Erythroblast (primary cell): ENCODE data around the gene EXT2.

Experiments
- GATA1 ChIP-seq: IDR thresholded peaks from 2 replicates; pipeline ENCODE4 v1.6.1; 2011; ENCODE audit warnings: low read depth, mild to moderate bottlenecking, control low read depth, low read length, moderate library complexity
- POLR2A ChIP-seq: IDR thresholded peaks from 2 replicates; pipeline ENCODE4 v1.6.1; 2011; ENCODE audit warnings: mild to moderate bottlenecking, low read length

DNA sequence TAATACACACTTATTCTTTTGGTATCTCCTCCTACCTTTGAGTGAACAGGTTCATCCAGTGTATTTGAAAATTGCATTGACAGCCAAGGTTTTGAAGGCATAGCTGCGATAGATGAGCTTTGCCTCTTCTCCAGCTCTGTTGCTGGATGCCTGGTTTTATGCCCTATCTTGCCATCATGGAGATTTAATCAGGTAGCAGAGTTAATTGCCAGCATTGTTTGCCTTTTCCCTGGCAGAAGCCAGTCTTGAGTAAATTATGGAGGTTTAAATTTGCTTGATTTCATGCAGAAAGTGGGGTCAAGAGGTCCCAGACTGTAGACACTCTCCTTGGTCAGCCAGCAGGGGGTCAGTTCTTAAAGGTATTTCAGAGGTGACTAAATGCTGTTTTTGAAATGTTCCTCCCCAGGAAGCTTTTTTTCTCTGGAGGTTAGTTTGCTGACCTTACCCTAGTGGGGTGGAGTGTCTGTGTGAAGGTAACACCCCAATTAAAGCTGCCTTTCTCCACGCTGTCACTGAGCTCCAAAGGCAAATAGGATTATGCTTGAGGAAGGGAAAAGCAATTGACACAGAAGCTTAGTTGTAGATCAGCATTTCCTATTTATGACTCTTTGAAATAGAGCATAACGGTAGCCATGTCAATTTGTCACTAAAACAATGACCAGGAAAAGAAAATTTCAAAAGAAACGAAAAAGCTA lies 96.0 kb downstream of the EXT2 start:
- no peak for TF ChIP-seq POLR2A
- no peak for TF ChIP-seq GATA1
